GM19324 (cell line): ENCODE results near the gene NIM1K.
"Not testable (repeated sequence)": the region's sequence is repeated elsewhere in the genome, so short reads cannot be mapped to it uniquely, and the experiment has no call there.

Experiments
- ATAC-seq: cut with Tn5 transposase; IDR thresholded peaks from one replicate; pipeline ENCODE4 v1.9.1; 2021; ENCODE audit warnings: mild to moderate bottlenecking, moderate library complexity; ENCODE audit not compliant: unreplicated experiment, low FRiP score

NIM1K gene

GRCh38 chr5:43225649-43226245, 33.7 kb downstream of the NIM1K start:
- ATAC-seq = no peak

- ATAC-seq = no peak
Measured at GRCh38 chr5:43227655-43228054, 35.6 kb downstream of the NIM1K start.

GRCh38 chr5:43230707-43231106, 38.7 kb downstream of the NIM1K start:
- no peak for ATAC-seq

- ATAC-seq = no peak
Measured at GRCh38 chr5:43231977-43232376, 40.0 kb downstream of the NIM1K start.

GRCh38 chr5:43232943-43233833, 41.2 kb downstream of the NIM1K start:
- no peak for ATAC-seq

- ATAC-seq = no peak
Measured at GRCh38 chr5:43233946-43234345, 41.9 kb downstream of the NIM1K start.

GRCh38 chr5:43236653-43237355, 44.8 kb downstream of the NIM1K start:
- no peak for ATAC-seq

- ATAC-seq = no peak
Measured at GRCh38 chr5:43242196-43242595, 50.2 kb downstream of the NIM1K start.

GRCh38 chr5:43243270-43243669, 51.2 kb downstream of the NIM1K start:
- no peak for ATAC-seq

GRCh38 chr5:43244823-43245565, 53.0 kb downstream of the NIM1K start:
- ATAC-seq = peak; percentile 20

- ATAC-seq = peak; percentile 53
Measured at GRCh38 chr5:43245724-43246385, 53.8 kb downstream of the NIM1K start.

- ATAC-seq = no peak
Measured at GRCh38 chr5:43251754-43252153, 59.7 kb downstream of the NIM1K start.

GRCh38 chr5:43255704-43256103, 63.7 kb downstream of the NIM1K start:
- ATAC-seq = no peak

GRCh38 chr5:43256261-43256966, 64.4 kb downstream of the NIM1K start:
- no peak for ATAC-seq

GRCh38 chr5:43258116-43258515, 66.1 kb downstream of the NIM1K start:
- no peak for ATAC-seq

- not testable (repeated sequence) for ATAC-seq
Measured at GRCh38 chr5:43262269-43262668, 70.2 kb downstream of the NIM1K start.

GRCh38 chr5:43268188-43268820, 76.3 kb downstream of the NIM1K start:
- peak; percentile 73 for ATAC-seq

- no peak for ATAC-seq
Measured at GRCh38 chr5:43270645-43271044, 78.6 kb downstream of the NIM1K start.

GRCh38 chr5:43273552-43273951, 81.5 kb downstream of the NIM1K start:
- no peak for ATAC-seq
